ENCODE results near the gene PTGFR.

Gene PTGFR

DNA sequence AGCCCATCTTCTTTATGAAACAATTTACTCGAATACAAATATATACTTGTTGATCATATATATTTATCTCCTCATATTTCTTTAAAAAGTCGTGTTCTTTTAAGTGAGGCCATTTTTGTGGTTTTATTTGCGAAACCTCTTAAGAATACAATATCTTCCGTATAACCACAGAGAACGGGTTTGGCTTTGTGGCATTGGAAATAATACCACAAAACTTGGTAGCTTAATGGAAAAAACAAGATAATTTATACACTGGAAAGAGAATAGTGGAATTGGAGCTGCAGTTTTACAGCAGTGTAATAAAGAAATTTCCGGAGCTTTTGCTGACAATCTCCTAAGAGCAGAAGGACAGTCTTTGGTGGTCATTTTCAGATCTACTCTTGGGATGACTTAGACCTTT is 29.4 kb downstream of the PTGFR start:
- DNase-seq (ENCODE audit: low read depth) = no peak

DNA sequence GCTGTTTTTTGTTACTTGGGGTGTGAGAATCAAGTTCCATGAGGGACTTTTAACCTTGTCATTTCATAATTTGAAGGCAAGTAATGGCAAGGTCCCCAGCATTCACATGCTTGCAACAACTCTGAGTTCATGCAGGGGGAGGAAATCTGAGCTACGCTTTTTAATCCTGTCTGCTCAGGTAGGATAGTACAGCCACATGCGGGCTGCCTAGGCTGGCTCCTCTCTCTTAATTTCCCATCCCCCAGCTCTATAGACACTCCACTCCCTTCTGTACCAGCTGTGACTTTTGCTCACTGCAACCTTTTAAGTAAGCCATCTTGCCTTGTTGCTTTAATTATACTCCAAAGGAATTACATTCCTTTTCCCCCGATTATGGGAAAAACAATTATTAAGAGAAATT is 30.1 kb downstream of the PTGFR start:
- DNase-seq (ENCODE audit: low read depth) = no peak

GRCh38 chr1:78522136-78522535 is 31.4 kb downstream of the PTGFR start:
- DNase-seq (ENCODE audit: low read depth) = no peak

GRCh38 chr1:78526496-78526895 is 35.7 kb downstream of the PTGFR start:
- no peak for DNase-seq (ENCODE audit: low read depth)

GRCh38 chr1:78527706-78528105 is 36.9 kb downstream of the PTGFR start:
- peak; percentile 53 for DNase-seq (ENCODE audit: low read depth)

DNA sequence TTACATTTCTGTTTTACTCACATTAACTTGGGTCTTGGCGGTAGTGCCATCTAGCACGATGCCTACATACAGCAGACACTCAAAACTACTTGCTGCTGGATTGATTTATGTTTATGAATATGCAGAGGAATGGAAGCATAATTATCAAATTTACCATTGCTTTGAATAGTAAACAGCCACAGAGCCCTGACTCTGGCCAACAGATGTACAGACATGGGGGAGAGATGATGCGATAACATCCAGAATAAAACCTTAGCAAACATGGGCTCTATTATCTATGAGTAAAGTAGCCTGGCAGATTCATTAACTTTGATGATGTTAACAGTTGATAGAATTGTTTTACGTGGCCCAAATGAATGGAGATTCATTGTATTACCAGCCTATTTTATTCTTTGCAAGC is 42.8 kb downstream of the PTGFR start:
- DNase-seq (ENCODE audit: low read depth) = no peak

GRCh38 chr1:78535286-78535685 is 44.5 kb downstream of the PTGFR start:
- no peak for DNase-seq (ENCODE audit: low read depth)

- peak; percentile 74 for DNase-seq (ENCODE audit: low read depth)
Observed at GRCh38 chr1:78536427-78536826, 45.7 kb downstream of the PTGFR start.

DNA sequence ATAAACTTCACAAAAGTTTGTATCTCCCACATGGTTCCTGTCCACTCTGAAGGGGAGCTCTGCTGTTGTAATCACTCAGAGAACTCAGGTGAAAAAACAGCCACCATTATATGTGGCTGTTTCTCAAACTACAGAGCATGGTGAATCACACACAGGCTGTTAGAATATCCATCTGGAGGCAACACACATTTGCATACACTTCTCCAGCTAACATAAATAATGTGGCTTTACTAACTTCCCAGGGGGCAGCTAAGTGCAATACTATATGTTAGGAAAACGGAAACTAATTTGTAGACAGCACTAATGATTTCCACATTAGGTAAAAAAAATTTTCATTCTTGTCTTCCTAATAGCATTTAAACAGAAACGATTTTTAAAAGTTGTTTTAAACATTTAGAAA is 49.3 kb downstream of the PTGFR start:
- peak; percentile 28 for DNase-seq (ENCODE audit: low read depth)

GRCh38 chr1:78541479-78541878 is 50.7 kb downstream of the PTGFR start:
- no peak for DNase-seq (ENCODE audit: low read depth)

DNA sequence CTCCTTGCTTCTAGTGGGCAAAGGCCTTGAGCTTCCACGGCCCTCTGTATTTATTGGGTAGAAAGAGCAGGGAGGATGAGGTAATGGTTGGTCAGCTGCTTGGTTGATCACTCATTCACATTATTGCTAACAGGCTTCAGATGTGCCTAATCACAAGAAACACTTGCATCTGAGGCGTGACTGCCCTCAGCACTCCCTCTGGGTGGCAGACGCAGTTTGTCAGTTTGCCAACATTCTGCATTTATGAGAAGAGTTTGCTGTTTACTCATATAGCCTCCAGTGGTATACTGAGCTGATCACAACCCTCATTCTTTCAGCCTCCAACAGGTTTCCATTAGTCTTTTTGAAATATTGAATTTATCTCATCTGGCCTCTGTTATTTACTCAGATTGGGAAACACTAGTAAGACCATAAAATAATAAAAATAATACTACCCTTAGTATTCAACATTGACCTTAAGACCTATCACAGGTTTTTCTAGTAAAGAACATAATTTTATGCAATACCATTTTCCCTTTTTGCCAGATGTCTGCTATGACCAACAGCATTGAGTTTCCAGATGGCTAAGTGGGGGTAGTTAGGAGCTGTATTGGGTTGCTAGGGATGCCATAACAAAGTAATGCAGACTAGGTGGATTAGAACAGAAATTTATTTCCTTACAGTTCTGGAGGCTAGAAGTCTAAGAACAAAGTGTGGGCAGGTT is 53.3 kb downstream of the PTGFR start:
- DNase-seq (ENCODE audit: low read depth) = peak; percentile 46

GRCh38 chr1:78547081-78547480 is 56.3 kb downstream of the PTGFR start:
- DNase-seq (ENCODE audit: low read depth) = no peak

- no peak for DNase-seq (ENCODE audit: low read depth)
Observed at GRCh38 chr1:78549331-78549730, 58.6 kb downstream of the PTGFR start.

- no peak for DNase-seq (ENCODE audit: low read depth)
Observed at GRCh38 chr1:78549891-78550290, 59.1 kb downstream of the PTGFR start.

GRCh38 chr1:78553859-78554258 is 63.1 kb downstream of the PTGFR start:
- peak; percentile 46 for DNase-seq (ENCODE audit: low read depth)

GRCh38 chr1:78554840-78555239 is 64.1 kb downstream of the PTGFR start:
- DNase-seq (ENCODE audit: low read depth) = no peak

- no peak for DNase-seq (ENCODE audit: low read depth)
Observed at GRCh38 chr1:78559680-78560079, 68.9 kb downstream of the PTGFR start.

- DNase-seq (ENCODE audit: low read depth) = no peak
Observed at GRCh38 chr1:78560811-78561210, 70.0 kb downstream of the PTGFR start.

GRCh38 chr1:78561856-78562255 is 71.1 kb downstream of the PTGFR start:
- no peak for DNase-seq (ENCODE audit: low read depth)

DNA sequence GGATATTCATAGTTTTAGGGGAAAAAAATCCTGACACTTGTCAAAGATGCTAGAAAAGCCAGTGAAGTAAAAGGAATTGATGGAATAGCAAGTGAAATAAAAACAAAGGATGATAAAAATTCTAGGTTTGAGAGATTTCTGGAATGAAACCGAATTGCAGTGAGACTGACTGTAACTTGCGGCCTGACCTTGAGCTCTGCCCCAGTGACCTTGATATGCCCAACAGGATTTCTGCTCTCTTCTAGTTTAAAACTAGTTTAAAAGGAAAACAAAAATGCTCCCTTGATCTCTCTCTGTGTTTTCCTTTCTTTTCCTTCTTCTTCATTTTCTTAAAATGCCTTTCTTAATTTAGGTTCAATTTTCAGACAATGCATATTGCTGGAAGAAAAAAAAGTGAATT is 74.6 kb downstream of the PTGFR start:
- DNase-seq (ENCODE audit: low read depth) = no peak

- peak; percentile 35 for DNase-seq (ENCODE audit: low read depth)
Observed at GRCh38 chr1:78570539-78570938, 79.8 kb downstream of the PTGFR start.

- DNase-seq (ENCODE audit: low read depth) = no peak
Observed at GRCh38 chr1:78577257-78578100, 86.7 kb downstream of the PTGFR start.

GRCh38 chr1:78586572-78586971 is 95.8 kb downstream of the PTGFR start:
- peak; percentile 45 for DNase-seq (ENCODE audit: low read depth)

GRCh38 chr1:78587211-78587610 is 96.4 kb downstream of the PTGFR start:
- DNase-seq (ENCODE audit: low read depth) = no peak

All from ELR (cell line).